Neural progenitor cell (in vitro differentiated cells): Measurements from ENCODE around the gene TNNT3.

Experiments used
- CTCF ChIP-seq: fragments of 200-600 bp; sonication (generic); IDR thresholded peaks from 2 replicates; pipeline ENCODE4 v1.5.1; 2017; ENCODE audit warnings: antibody characterized with exemption, mild to moderate bottlenecking
- EZH2 ChIP-seq: fragments of 200-600 bp; sonication (generic); IDR thresholded peaks from 2 replicates; pipeline ENCODE4 v1.6.1; 2017; ENCODE audit warnings: antibody characterized with exemption, mild to moderate bottlenecking, moderate library complexity
- EZH2phosphoT487 ChIP-seq: fragments of 200-600 bp; sonication (generic); IDR thresholded peaks from 2 replicates; pipeline ENCODE4 v1.6.1; 2017; ENCODE audit warnings: antibody characterized with exemption

- no peak for TF ChIP-seq CTCF
- no peak for TF ChIP-seq EZH2
- TF ChIP-seq EZH2phosphoT487, result no peak
Observed at GRCh38 chr11:1925373-1926155, 6.1 kb downstream of the TNNT3 start.
